ENCODE measurements around the gene SSBP3.

Gene SSBP3

DNA sequence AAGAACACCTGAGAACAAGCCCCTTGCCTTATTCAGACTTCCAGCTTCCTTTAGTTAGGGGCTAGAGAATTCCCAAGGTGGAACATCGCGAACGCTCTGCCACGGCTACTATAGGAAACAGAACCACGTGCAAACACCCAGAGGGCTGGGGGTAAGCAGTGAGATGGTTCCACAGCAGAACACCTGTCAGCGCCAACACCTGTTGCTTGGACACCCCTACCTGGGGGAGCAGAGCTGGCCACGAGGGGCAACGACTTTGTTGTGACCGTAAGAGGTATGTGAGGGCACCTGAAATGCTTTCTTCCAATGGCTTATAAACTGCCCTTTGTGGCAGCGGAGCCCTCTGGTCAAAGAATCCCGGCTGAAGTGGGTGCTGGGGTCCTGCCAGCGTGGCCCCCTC, 155.5 kb downstream of the SSBP3 start:
- ATAC-seq: no peak
- TF ChIP-seq, protein P1, sequence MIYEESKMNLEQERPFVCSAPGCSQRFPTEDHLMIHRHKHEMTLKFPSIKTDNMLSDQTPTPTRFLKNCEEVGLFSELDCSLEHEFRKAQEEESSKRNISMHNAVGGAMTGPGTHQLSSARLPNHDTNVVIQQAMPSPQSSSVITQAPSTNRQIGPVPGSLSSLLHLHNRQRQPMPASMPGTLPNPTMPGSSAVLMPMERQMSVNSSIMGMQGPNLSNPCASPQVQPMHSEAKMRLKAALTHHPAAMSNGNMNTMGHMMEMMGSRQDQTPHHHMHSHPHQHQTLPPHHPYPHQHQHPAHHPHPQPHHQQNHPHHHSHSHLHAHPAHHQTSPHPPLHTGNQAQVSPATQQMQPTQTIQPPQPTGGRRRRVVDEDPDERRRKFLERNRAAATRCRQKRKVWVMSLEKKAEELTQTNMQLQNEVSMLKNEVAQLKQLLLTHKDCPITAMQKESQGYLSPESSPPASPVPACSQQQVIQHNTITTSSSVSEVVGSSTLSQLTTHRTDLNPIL (CRISPR knock-in tag; IDR thresholded peaks at IDR 0.05; ENCODE audit: low read depth): no peak

- no peak for ATAC-seq
- TF ChIP-seq PPARA (CRISPR knock-in tag; IDR thresholded peaks at IDR 0.05; ENCODE audit: borderline replicate concordance) (no peak), ZNF8 (CRISPR knock-in tag; IDR thresholded peaks at IDR 0.05) (no peak), BACH2 (CRISPR knock-in tag; IDR thresholded peaks at IDR 0.05; ENCODE audit: borderline replicate concordance) (no peak)
These were observed 156.3 kb downstream of the SSBP3 start for GRCh38 chr1:54249819-54250435.

GRCh38 chr1:54248966-54249365, 157.2 kb downstream of the SSBP3 start:
- ATAC-seq: no peak
- no peak for TF ChIP-seq ZNF565 (CRISPR knock-in tag; conservative IDR thresholded peaks at IDR 0.05; ENCODE audit: low read depth)
- no peak for TF ChIP-seq ZC3H10 (CRISPR knock-in tag; IDR thresholded peaks at IDR 0.05)
- TF ChIP-seq, protein P2, sequence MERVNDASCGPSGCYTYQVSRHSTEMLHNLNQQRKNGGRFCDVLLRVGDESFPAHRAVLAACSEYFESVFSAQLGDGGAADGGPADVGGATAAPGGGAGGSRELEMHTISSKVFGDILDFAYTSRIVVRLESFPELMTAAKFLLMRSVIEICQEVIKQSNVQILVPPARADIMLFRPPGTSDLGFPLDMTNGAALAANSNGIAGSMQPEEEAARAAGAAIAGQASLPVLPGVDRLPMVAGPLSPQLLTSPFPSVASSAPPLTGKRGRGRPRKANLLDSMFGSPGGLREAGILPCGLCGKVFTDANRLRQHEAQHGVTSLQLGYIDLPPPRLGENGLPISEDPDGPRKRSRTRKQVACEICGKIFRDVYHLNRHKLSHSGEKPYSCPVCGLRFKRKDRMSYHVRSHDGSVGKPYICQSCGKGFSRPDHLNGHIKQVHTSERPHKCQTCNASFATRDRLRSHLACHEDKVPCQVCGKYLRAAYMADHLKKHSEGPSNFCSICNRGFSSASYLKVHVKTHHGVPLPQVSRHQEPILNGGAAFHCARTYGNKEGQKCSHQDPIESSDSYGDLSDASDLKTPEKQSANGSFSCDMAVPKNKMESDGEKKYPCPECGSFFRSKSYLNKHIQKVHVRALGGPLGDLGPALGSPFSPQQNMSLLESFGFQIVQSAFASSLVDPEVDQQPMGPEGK (CRISPR knock-in tag; IDR thresholded peaks at IDR 0.05; ENCODE audit: borderline replicate concordance): no peak
- no peak for TF ChIP-seq SNAI2 (CRISPR knock-in tag; IDR thresholded peaks at IDR 0.05)
- no peak for TF ChIP-seq ZFP3 (CRISPR knock-in tag; IDR thresholded peaks at IDR 0.05)
- no peak for TF ChIP-seq ZNF8 (CRISPR knock-in tag; IDR thresholded peaks at IDR 0.05)
- no peak for TF ChIP-seq OSR1 (CRISPR knock-in tag; IDR thresholded peaks at IDR 0.05)
- TF ChIP-seq ISL1 (CRISPR knock-in tag; IDR thresholded peaks at IDR 0.05): no peak

- no peak for TF ChIP-seq TOX (CRISPR knock-in tag; IDR thresholded peaks at IDR 0.05; ENCODE audit: borderline replicate concordance)
- no peak for TF ChIP-seq ZNF565 (CRISPR knock-in tag; conservative IDR thresholded peaks at IDR 0.05; ENCODE audit: low read depth)
- TF ChIP-seq ZFP30 (CRISPR knock-in tag; IDR thresholded peaks at IDR 0.05): no peak
- TF ChIP-seq, protein P2 (CRISPR knock-in tag; IDR thresholded peaks at IDR 0.05; ENCODE audit: borderline replicate concordance): no peak
- TF ChIP-seq PPARA (CRISPR knock-in tag; IDR thresholded peaks at IDR 0.05; ENCODE audit: borderline replicate concordance): no peak
- no peak for TF ChIP-seq ESRRG (CRISPR knock-in tag; IDR thresholded peaks at IDR 0.05)
- no peak for TF ChIP-seq RARB (CRISPR knock-in tag; IDR thresholded peaks at IDR 0.05)
- no peak for TF ChIP-seq CSDC2 (CRISPR knock-in tag; IDR thresholded peaks at IDR 0.05)
- no peak for TF ChIP-seq OSR1 (CRISPR knock-in tag; IDR thresholded peaks at IDR 0.05)
- TF ChIP-seq, protein P3, sequence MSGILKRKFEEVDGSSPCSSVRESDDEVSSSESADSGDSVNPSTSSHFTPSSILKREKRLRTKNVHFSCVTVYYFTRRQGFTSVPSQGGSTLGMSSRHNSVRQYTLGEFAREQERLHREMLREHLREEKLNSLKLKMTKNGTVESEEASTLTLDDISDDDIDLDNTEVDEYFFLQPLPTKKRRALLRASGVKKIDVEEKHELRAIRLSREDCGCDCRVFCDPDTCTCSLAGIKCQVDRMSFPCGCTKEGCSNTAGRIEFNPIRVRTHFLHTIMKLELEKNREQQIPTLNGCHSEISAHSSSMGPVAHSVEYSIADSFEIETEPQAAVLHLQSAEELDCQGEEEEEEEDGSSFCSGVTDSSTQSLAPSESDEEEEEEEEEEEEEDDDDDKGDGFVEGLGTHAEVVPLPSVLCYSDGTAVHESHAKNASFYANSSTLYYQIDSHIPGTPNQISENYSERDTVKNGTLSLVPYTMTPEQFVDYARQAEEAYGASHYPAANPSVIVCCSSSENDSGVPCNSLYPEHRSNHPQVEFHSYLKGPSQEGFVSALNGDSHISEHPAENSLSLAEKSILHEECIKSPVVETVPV (CRISPR knock-in tag; IDR thresholded peaks at IDR 0.05): no peak
- no peak for TF ChIP-seq ZNF8 (CRISPR knock-in tag; IDR thresholded peaks at IDR 0.05)
- TF ChIP-seq ZNF70 (CRISPR knock-in tag; IDR thresholded peaks at IDR 0.05): no peak
- no peak for TF ChIP-seq ZC3H10 (CRISPR knock-in tag; IDR thresholded peaks at IDR 0.05)
- no peak for TF ChIP-seq BACH2 (CRISPR knock-in tag; IDR thresholded peaks at IDR 0.05; ENCODE audit: borderline replicate concordance)
- TF ChIP-seq, protein P1 (CRISPR knock-in tag; IDR thresholded peaks at IDR 0.05; ENCODE audit: low read depth): no peak
- no peak for TF ChIP-seq TSHZ2 (CRISPR knock-in tag; IDR thresholded peaks at IDR 0.05)
- ATAC-seq: no peak
These were observed 158.2 kb downstream of the SSBP3 start for GRCh38 chr1:54247863-54248515.

Data from SK-N-SH treated with all-trans-retinoic acid at 6 μM for 48 hours (cell line).